H1 (cell line): ENCODE data around the gene KCNC1.
A peak's percentile ranks its signal among the peaks of the same experiment; 100 is the strongest.

Experiments used
- BACH1 ChIP-seq: IDR thresholded peaks from 2 replicates; pipeline ENCODE4 v1.6.1; 2012; ENCODE audit warnings: low read length, improper control_type of control experiment
- CHD2 ChIP-seq: IDR thresholded peaks from 2 replicates; pipeline ENCODE4 v1.6.1; 2012; ENCODE audit warnings: low read length, improper control_type of control experiment
- EZH2 ChIP-seq: fragments of 200-600 bp; sonication (generic); IDR thresholded peaks from 2 replicates; pipeline ENCODE4 v1.7.1; 2012; ENCODE audit warnings: low read depth, mild to moderate bottlenecking, moderate library complexity, low read length, inconsistent platforms; ENCODE audit not compliant: severe bottlenecking
- GABPA ChIP-seq: IDR thresholded peaks from 2 replicates; pipeline ENCODE4 v1.6.1; 2011; ENCODE audit warnings: mild to moderate bottlenecking, low read length, moderate library complexity, borderline replicate concordance; ENCODE audit not compliant: insufficient read depth
- JUN ChIP-seq: IDR thresholded peaks from 2 replicates; pipeline ENCODE4 v1.6.1; 2011; ENCODE audit warnings: low read depth, mild to moderate bottlenecking, improper control_type of control experiment, low read length
- TAF7 ChIP-seq: optimal IDR thresholded peaks from 2 replicates; pipeline ENCODE3; 2011; ENCODE audit warnings: low read depth, mild to moderate bottlenecking, inconsistent platforms, low read length, moderate library complexity, borderline replicate concordance
- TBP ChIP-seq: IDR thresholded peaks from 2 replicates; pipeline ENCODE4 v1.6.1; 2011; ENCODE audit warnings: low read depth, low read length, improper control_type of control experiment
- YY1 ChIP-seq: IDR thresholded peaks from 2 replicates; pipeline ENCODE4 v1.6.1; 2011; ENCODE audit warnings: low read depth, mild to moderate bottlenecking, low read length
- TF ChIP-seq, protein P1 (sequence below), 3 experiments: IDR thresholded peaks; 1 replicate in 2 of 3; 2 replicates in 1 of 3; pipeline versions ENCODE4 v1.5.1 to v1.6.1; 2011; ENCODE audit warnings: low read length in 3 of 3, mild to moderate bottlenecking in 3 of 3, inconsistent platforms in 2 of 3, low read depth in 1 of 3, moderate library complexity in 1 of 3; ENCODE audit not compliant: insufficient read depth in 1 of 3; ENCODE audit errors: control extremely low read depth in 1 of 3

DNA sequence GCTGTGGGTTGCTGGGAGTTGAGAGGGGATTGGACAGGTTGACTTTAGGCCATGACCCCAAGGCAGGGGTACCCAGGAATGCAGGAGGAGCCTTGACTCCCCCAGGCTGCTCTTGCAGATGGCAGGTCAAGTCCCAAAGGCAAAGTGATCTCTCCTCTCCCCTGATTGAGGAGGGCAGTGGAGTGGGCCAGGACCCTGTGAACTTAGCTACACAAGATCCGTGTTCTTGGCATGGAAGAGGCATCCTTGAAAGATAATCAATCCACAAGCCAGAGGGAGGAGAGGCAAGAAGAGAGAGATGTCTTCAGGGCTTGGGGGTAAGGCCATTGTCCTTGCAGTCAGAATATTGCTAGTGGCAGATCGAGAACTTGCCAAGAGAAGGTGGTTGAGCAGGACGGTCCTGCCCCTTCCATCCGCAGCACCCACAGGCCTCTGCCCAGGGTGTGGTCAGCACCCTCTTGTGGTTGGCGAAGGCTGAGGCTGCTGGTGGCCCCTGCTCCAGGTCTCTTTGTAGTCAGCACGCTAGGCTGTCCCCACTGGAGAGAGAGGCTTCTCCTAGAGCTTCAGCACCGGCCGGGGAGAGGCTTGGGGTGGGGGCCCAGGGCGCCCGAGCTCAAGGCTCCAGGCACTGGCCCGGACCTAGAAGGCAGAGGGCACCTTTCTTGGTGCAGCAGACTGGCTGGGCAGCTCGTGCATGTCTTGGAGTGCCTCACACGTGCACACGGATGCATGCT is 45.4 kb downstream of the KCNC1 start:
- TF ChIP-seq, protein P1, sequence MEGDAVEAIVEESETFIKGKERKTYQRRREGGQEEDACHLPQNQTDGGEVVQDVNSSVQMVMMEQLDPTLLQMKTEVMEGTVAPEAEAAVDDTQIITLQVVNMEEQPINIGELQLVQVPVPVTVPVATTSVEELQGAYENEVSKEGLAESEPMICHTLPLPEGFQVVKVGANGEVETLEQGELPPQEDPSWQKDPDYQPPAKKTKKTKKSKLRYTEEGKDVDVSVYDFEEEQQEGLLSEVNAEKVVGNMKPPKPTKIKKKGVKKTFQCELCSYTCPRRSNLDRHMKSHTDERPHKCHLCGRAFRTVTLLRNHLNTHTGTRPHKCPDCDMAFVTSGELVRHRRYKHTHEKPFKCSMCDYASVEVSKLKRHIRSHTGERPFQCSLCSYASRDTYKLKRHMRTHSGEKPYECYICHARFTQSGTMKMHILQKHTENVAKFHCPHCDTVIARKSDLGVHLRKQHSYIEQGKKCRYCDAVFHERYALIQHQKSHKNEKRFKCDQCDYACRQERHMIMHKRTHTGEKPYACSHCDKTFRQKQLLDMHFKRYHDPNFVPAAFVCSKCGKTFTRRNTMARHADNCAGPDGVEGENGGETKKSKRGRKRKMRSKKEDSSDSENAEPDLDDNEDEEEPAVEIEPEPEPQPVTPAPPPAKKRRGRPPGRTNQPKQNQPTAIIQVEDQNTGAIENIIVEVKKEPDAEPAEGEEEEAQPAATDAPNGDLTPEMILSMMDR (IDR thresholded peaks at IDR 0.05; ENCODE audit: control extremely low read depth in 1 of 3, insufficient read depth in 1 of 3, low read depth in 1 of 3, low read length in 3 of 3) = peak in 2 of 3 experiments; percentile 20 to 31; a peak in 2 of 4 replicates
- no peak for TF ChIP-seq EZH2
- no peak for TF ChIP-seq BACH1
- TF ChIP-seq YY1 = no peak
- TF ChIP-seq TBP = no peak
- no peak for TF ChIP-seq GABPA
- TF ChIP-seq JUN = no peak
- TF ChIP-seq CHD2 = no peak
- no peak for TF ChIP-seq TAF7
